Psoas muscle (tissue), 8 donors: ENCODE data around the gene PITPNM1. TPM values are rescaled to one million over a fixed set of nuclear protein-coding genes. Genes with fewer than 3 reads are reported as not detected.

Source experiments
- ATAC-seq, 4 donors: fragments of 200-7000 bp; cut with Tn5 transposase; one replicate each; pipeline ENCODE4 v1.9.1; 2020; ENCODE audit warnings: moderate library complexity in 3 of 4, mild to moderate bottlenecking in 2 of 4
- DNase-seq, 2 donors: peaks; one replicate each; pipeline ENCODE4 v3.0.0-alpha.2; 2020
- H3K27ac ChIP-seq: fragments of 200-600 bp; one replicate; pipeline ENCODE4 v1.8.0; 2022
- H3K27me3 ChIP-seq, 3 donors: fragments of 200-600 bp in 1 of 3; one replicate each; pipeline versions ENCODE4 v1.6.1 to v1.8.0; 2013 to 2022; ENCODE audit warnings: low read length in 2 of 3, mild to moderate bottlenecking in 2 of 3, moderate library complexity in 1 of 3; ENCODE audit not compliant: insufficient read depth in 3 of 3
- H3K36me3 ChIP-seq, 2 donors: fragments of 200-600 bp in 1 of 2; one replicate each; pipeline versions ENCODE4 v1.6.1 to v1.8.0; 2013 to 2022; ENCODE audit warnings: low read depth in 1 of 2, mild to moderate bottlenecking in 1 of 2, moderate library complexity in 1 of 2; ENCODE audit not compliant: insufficient read depth in 1 of 2
- H3K4me1 ChIP-seq: fragments of 200-600 bp; one replicate; pipeline ENCODE4 v1.8.0; 2022
- H3K4me3 ChIP-seq: fragments of 200-600 bp; one replicate; pipeline ENCODE4 v1.8.0; 2022; ENCODE audit warnings: mild to moderate bottlenecking
- H3K9me3 ChIP-seq: fragments of 200-600 bp; one replicate; pipeline ENCODE4 v1.8.0; 2022
- CTCF ChIP-seq: fragments of 200-600 bp; IDR thresholded peaks from one replicate; pipeline ENCODE4 v1.8.0; 2022; ENCODE audit warnings: antibody characterized with exemption
- WGBS, 3 donors: extraction: QIAGEN DNeasy Blood & Tissue Kit; methylation state at CpG; one replicate each; pipeline versions ENCODE4 v1.1.6 to v1.1.7; 2013; 5-methylcytosine and 5-hydroxymethylcytosine counted together
- intact Hi-C, 2 donors: fragments of 100-400 bp; cut with DNase I; formaldehyde crosslinking; loops; one replicate each; pipeline versions ENCODE4 v1.11.0 to v1.14.2; 2022
- polyA plus RNA-seq, 3 donors: library from polyadenylated mRNA; stranded (reverse); fragments of 200-250 nt; gene quantifications; one replicate each; pipeline ENCODE4 v1.2.3, GENCODE V29; 2013
- total RNA-seq, 4 donors: library from RNA; stranded (reverse); fragmentation: NEBNext Ultra II Directional in 2 of 4; extraction: Animal tissue kit (Norgen Biotek cat#: 25700) in 2 of 4; gene quantifications; one replicate each; pipeline versions ENCODE4 v1.2.1 to v1.2.4, GENCODE V29; 2021 to 2023
- donor health status: healthy with polysubstance abuse.
- donor health status: DM: no; HTN: no; CAD: no; lungs with moderate emphysema.
- donor health status: Bipolar disorder and iron deficiency.
- donor health status: healthy.
- donor health status: DM: yes; HTN: yes; CAD: no.
- donor health status: DM: no; HTN: no; CAD: no.
- donor health status: DM: no; HTN: no; CAD: no.
- donor health status: DM: yes; HTN: yes; CAD: no.

PITPNM1 gene
- total and polyA plus RNA-seq, 7 donors: 2.3 to 16.1 (median 7.1) TPM

GRCh38 chr11:67457453-67457852, 47.7 kb downstream of the PITPNM1 start:
- intact Hi-C loops: no loop called here
- no peaks in the 10 kb centered on the region for H3K27me3 ChIP-seq
- DNase-seq (no peak), ATAC-seq (no peak)
- TF ChIP-seq CTCF: no peak
- no peaks in the 10 kb centered on the region for H3K9me3 ChIP-seq
- H3K27ac ChIP-seq: no peak overlapping the region
- WGBS, 3 donors: 94 to 95% (median 95%) methylated on average over 12 of the region's 12 CpGs
- peaks cover 11% of the 10 kb centered on the region for H3K4me1 ChIP-seq
- no peaks in the 10 kb centered on the region for H3K36me3 ChIP-seq
- H3K4me3 ChIP-seq: no peak overlapping the region

- no peak for DNase-seq
- no peaks in the 10 kb centered on the region for H3K9me3 ChIP-seq
- peaks cover 3% of the 10 kb centered on the region for H3K4me1 ChIP-seq
- WGBS, 3 donors: 76 to 82% (median 81%) methylated on average over 24 to 25 of the region's 25 CpGs
- no peaks in the 10 kb centered on the region for H3K36me3 ChIP-seq
- no peak for TF ChIP-seq CTCF
- H3K27ac ChIP-seq: no peak overlapping the region
- ATAC-seq: no peak
- no peaks in the 10 kb centered on the region for H3K27me3 ChIP-seq
- H3K4me3 ChIP-seq: no peak overlapping the region
- intact Hi-C loops: no loop called here
These were observed 49.0 kb downstream of the PITPNM1 start for GRCh38 chr11:67456068-67456705.

- no peak within 1 kb of the TSS for H3K27ac ChIP-seq
- ATAC-seq (no peak), DNase-seq (no peak)
- H3K36me3 ChIP-seq: no peaks in the 10 kb centered on the region
- TF ChIP-seq CTCF: no peak
- 89 to 100% (median 93%) methylated on average over 2 to 3 of the region's 3 CpGs for WGBS, 3 donors
- no peaks in the 10 kb centered on the region for H3K9me3 ChIP-seq
- H3K4me1 ChIP-seq: peaks cover 3% of the 10 kb centered on the region
- intact Hi-C loops: no loop called here
- H3K4me3 ChIP-seq: no peak within 1 kb of the TSS
- no peaks in the 10 kb centered on the region for H3K27me3 ChIP-seq
These were observed 50.1 kb downstream of the PITPNM1 start, which contains the start of gene CABP4 for GRCh38 chr11:67455054-67455453. Gene CABP4, plus strand, starts transcription at chr11:67455354. Its CDS starts 70 bp downstream, at chr11:67455424.

- no peaks in the 10 kb centered on the region for H3K9me3 ChIP-seq
- peaks cover 3% of the 10 kb centered on the region for H3K4me1 ChIP-seq
- intact Hi-C loops: no loop called here
- no peaks in the 10 kb centered on the region for H3K36me3 ChIP-seq
- H3K4me3 ChIP-seq: no peak overlapping the region
- ATAC-seq (no peak), DNase-seq (no peak)
- H3K27me3 ChIP-seq: no peaks in the 10 kb centered on the region
- 90 to 92% (median 90%) methylated on average over 15 to 21 of the region's 21 CpGs for WGBS, 3 donors
- no peak overlapping the region for H3K27ac ChIP-seq
- no peak for TF ChIP-seq CTCF
These were observed 51.1 kb downstream of the PITPNM1 start for GRCh38 chr11:67453816-67454732.
